GM21717 (cell line): ENCODE results near the gene NKAIN4.

Experiments used
- ATAC-seq: cut with Tn5 transposase; IDR thresholded peaks from one replicate; pipeline ENCODE4 v1.9.1; 2021; ENCODE audit warnings: mild to moderate bottlenecking, moderate library complexity; ENCODE audit not compliant: unreplicated experiment

The NKAIN4 gene

GRCh38 chr20:63198606-63199005 lies 55.7 kb downstream of the NKAIN4 start:
- ATAC-seq, result no peak

GRCh38 chr20:63196768-63197470 lies 57.3 kb downstream of the NKAIN4 start:
- no peak for ATAC-seq

- ATAC-seq, result no peak
Measured at GRCh38 chr20:63194797-63195173, 59.5 kb downstream of the NKAIN4 start.

GRCh38 chr20:63194007-63194796 lies 60.1 kb downstream of the NKAIN4 start:
- no peak for ATAC-seq

GRCh38 chr20:63192721-63193120 lies 61.5 kb downstream of the NKAIN4 start:
- no peak for ATAC-seq

- no peak for ATAC-seq
Measured at GRCh38 chr20:63191400-63191799, 62.9 kb downstream of the NKAIN4 start.

GRCh38 chr20:63190828-63191227 lies 63.4 kb downstream of the NKAIN4 start:
- ATAC-seq, result no peak
